GM12874 (cell line): ENCODE results near the gene KLRD1.

ENCODE experiments used
- TF ChIP-seq, protein P1 (sequence below): IDR thresholded peaks from 2 replicates; pipeline ENCODE4 v1.5.1; 2011; ENCODE audit warnings: low read depth, mild to moderate bottlenecking, control low read depth, low read length, moderate library complexity; ENCODE audit not compliant: insufficient read depth

KLRD1 gene

DNA sequence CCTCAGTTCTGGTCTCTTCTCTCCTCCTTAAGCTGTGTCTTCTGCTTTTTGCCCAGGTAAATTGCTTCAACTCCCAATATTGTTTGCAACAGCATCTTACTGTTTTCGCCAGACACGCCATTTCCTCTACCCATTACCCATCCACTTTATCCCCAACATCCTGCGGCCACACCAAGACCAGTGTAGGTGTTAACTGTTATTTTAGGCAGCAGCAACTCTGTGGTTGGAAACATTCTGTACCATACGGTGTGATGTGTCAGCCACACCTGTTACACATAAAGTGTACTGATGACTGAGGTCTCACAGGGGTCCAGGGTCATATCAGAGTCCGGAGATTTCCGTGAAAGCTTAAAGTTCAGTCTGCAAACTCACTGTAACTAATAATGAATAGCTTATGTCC, 21.8 kb upstream of the KLRD1 start:
- TF ChIP-seq, protein P1, sequence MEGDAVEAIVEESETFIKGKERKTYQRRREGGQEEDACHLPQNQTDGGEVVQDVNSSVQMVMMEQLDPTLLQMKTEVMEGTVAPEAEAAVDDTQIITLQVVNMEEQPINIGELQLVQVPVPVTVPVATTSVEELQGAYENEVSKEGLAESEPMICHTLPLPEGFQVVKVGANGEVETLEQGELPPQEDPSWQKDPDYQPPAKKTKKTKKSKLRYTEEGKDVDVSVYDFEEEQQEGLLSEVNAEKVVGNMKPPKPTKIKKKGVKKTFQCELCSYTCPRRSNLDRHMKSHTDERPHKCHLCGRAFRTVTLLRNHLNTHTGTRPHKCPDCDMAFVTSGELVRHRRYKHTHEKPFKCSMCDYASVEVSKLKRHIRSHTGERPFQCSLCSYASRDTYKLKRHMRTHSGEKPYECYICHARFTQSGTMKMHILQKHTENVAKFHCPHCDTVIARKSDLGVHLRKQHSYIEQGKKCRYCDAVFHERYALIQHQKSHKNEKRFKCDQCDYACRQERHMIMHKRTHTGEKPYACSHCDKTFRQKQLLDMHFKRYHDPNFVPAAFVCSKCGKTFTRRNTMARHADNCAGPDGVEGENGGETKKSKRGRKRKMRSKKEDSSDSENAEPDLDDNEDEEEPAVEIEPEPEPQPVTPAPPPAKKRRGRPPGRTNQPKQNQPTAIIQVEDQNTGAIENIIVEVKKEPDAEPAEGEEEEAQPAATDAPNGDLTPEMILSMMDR, result no peak

- TF ChIP-seq, protein P1, result no peak
Measured at GRCh38 chr12:10289005-10289754, 18.5 kb upstream of the KLRD1 start.

- TF ChIP-seq, protein P1, result no peak
Measured at GRCh38 chr12:10291030-10291429, 16.6 kb upstream of the KLRD1 start.

GRCh38 chr12:10293151-10293550, 14.5 kb upstream of the KLRD1 start:
- TF ChIP-seq, protein P1, result no peak

DNA sequence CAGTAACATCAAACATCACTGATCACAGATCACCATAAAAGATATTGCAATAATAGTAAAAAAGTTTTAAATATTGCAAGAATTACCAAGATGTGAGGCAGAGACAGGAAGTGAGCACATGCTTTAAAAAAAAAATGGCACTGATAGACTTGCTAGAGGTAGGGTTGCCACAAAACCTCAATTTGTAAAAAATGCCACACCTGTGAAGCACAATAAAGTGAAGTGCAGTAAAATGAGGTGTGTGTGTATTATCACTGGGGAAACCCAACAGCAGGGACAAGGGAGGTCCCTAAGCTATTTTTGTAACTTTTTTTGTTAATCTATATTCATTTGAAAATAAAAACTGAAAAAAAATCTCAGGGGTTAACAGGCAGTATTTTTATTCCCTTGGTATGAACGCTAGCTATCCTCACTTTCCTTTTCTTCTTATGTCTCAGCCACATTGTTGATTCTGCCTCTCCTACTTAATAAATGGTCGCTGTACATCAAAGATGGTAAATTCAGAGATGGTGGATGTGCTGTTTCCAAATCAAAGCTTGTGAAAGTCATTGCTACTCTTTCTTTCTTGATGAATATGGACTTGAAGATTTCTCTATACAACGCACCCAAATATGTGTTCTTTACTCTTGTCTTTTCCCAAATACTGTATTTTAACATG, 14.0 kb upstream of the KLRD1 start:
- TF ChIP-seq, protein P1, result no peak

GRCh38 chr12:10301103-10301502, 6.6 kb upstream of the KLRD1 start:
- TF ChIP-seq, protein P1, result no peak

GRCh38 chr12:10304161-10304574, 3.5 kb upstream of the KLRD1 start:
- TF ChIP-seq, protein P1, result no peak
